22Rv1 (cell line): ENCODE data around the gene AUTS2.

Source experiments
- CTCF ChIP-seq: fragments of 450-650 bp; IDR thresholded peaks from 2 replicates; pipeline ENCODE4 v1.5.1; 2017; ENCODE audit warnings: mild to moderate bottlenecking
- ZFX ChIP-seq: fragments of 450-650 bp; IDR thresholded peaks from 2 replicates; pipeline ENCODE4 v1.6.1; 2017; ENCODE audit warnings: antibody characterized with exemption, borderline replicate concordance

- TF ChIP-seq CTCF: no peak
- no peak for TF ChIP-seq ZFX
These were observed 753.8 kb downstream of the AUTS2 start for GRCh38 chr7:70352088-70352487.
